Stimulated activated naive B cell treated with anti-CD40 and anti-IgM and Interleukin-4, amounts not matched to agents 10 μg/mL and 1 μg/mL and 100 μg/mL, for 72 hours (primary cell): ENCODE data around the gene KIF12.
A peak's percentile ranks its signal among the peaks of the same experiment; 100 is the strongest.

ENCODE experiments used
- ATAC-seq, 2 donors: fragments of 150-1000 bp; cut with Tn5 transposase; replicated peaks; 2 replicates each; pipeline ENCODE4 v1.10.0; 2021; ENCODE audit warnings: moderate library complexity in 1 of 2
- DNase-seq: peaks from one replicate; pipeline ENCODE4 v3.0.0; 2021
- H3K27ac Mint-ChIP-seq: one replicate; pipeline ENCODE4 v1.8.0; 2022; ENCODE audit warnings: mild to moderate bottlenecking, mixed read lengths
- H3K27me3 Mint-ChIP-seq, 2 donors: one replicate each; pipeline ENCODE4 v1.8.0; 2022; ENCODE audit warnings: mixed read lengths in 2 of 2
- H3K36me3 Mint-ChIP-seq, 2 donors: one replicate each; pipeline ENCODE4 v1.8.0; 2022; ENCODE audit warnings: mixed read lengths in 2 of 2, mild to moderate bottlenecking in 1 of 2
- H3K4me1 Mint-ChIP-seq, 2 donors: one replicate each; pipeline ENCODE4 v1.8.0; 2022; ENCODE audit warnings: mixed read lengths in 2 of 2, mild to moderate bottlenecking in 1 of 2
- H3K4me3 Mint-ChIP-seq, 2 donors: one replicate each; pipeline ENCODE4 v1.8.0; 2022; ENCODE audit warnings: mild to moderate bottlenecking in 2 of 2, mixed read lengths in 2 of 2, moderate library complexity in 1 of 2
- H3K9me3 Mint-ChIP-seq, 2 donors: one replicate each; pipeline ENCODE4 v1.8.0; 2022; ENCODE audit warnings: mixed read lengths in 2 of 2, mild to moderate bottlenecking in 1 of 2

The KIF12 gene

GRCh38 chr9:114100536-114100935, 1.4 kb upstream of the KIF12 start:
- Mint-ChIP-seq H3K27me3 (peaks cover 41 to 54% of the 10 kb centered on the region in 2 donors), H3K4me1 (peaks cover 9 to 18% of the 10 kb centered on the region in 2 donors), H3K4me3 (no peak overlapping the region), H3K9me3 (peaks cover 3 to 11% of the 10 kb centered on the region in 2 donors), H3K36me3 (peaks cover 3% of the 10 kb centered on the region in 2 donors), H3K27ac (no peak overlapping the region)
- ATAC-seq (no peak), DNase-seq (no peak)

- Mint-ChIP-seq H3K9me3 (peaks cover 3 to 11% of the 10 kb centered on the region in 2 donors), H3K4me3 (no peak overlapping the region)
These were observed 678 bp upstream of the KIF12 start for GRCh38 chr9:114099669-114100270.

GRCh38 chr9:114098021-114098935, 814 bp downstream of the KIF12 start:
- Mint-ChIP-seq H3K27ac (no peak overlapping the region), H3K36me3 (peaks cover 3% of the 10 kb centered on the region in 2 donors), H3K4me3 (peak overlapping the region; percentile 50 to 68), H3K4me1 (peaks cover 9 to 18% of the 10 kb centered on the region in 2 donors), H3K27me3 (peaks cover 52 to 65% of the 10 kb centered on the region in 2 donors), H3K9me3 (peaks cover 3 to 11% of the 10 kb centered on the region in 2 donors)
- no peak for DNase-seq
- peak; percentile 69 to 79 for ATAC-seq

More at GRCh38 chr9:114099669-114100270, 678 bp upstream of the KIF12 start:
- Mint-ChIP-seq H3K27ac (no peak overlapping the region), H3K36me3 (peaks cover 3% of the 10 kb centered on the region in 2 donors), H3K4me1 (peaks cover 9 to 18% of the 10 kb centered on the region in 2 donors), H3K27me3 (peaks cover 48 to 62% of the 10 kb centered on the region in 2 donors)
- DNase-seq (no peak), ATAC-seq (no peak)

- Mint-ChIP-seq H3K9me3 (peaks cover 3 to 10% of the 10 kb centered on the region in 2 donors), H3K4me1 (peaks cover 9 to 18% of the 10 kb centered on the region in 2 donors), H3K27ac (no peak overlapping the region), H3K27me3 (peaks cover 55 to 58% of the 10 kb centered on the region in 2 donors), H3K4me3 (peak overlapping the region; percentile 32 to 50), H3K36me3 (peaks cover 3% of the 10 kb centered on the region in 2 donors)
- DNase-seq = no peak
- no peak for ATAC-seq
These were observed 1.5 kb downstream of the KIF12 start for GRCh38 chr9:114097613-114098020.

GRCh38 chr9:114096866-114097612, 2.1 kb downstream of the KIF12 start:
- peaks cover 53 to 54% of the 10 kb centered on the region in 2 donors for H3K27me3 Mint-ChIP-seq
- peaks cover 3 to 6% of the 10 kb centered on the region in 2 donors for H3K9me3 Mint-ChIP-seq
- H3K4me1 Mint-ChIP-seq = peaks cover 9 to 18% of the 10 kb centered on the region in 2 donors
- H3K36me3 Mint-ChIP-seq = peaks cover 3% of the 10 kb centered on the region in 2 donors
- H3K4me3 Mint-ChIP-seq = peak overlapping the region in 1 of 2 donors; percentile 50
- ATAC-seq (no peak), DNase-seq (no peak)
- no peak overlapping the region for H3K27ac Mint-ChIP-seq

GRCh38 chr9:114096041-114096511, 3.0 kb downstream of the KIF12 start:
- Mint-ChIP-seq H3K9me3 (no peaks in the 10 kb centered on the region), H3K4me1 (peaks cover 9 to 18% of the 10 kb centered on the region in 2 donors), H3K4me3 (no peak overlapping the region), H3K27ac (no peak overlapping the region), H3K36me3 (no peaks in the 10 kb centered on the region), H3K27me3 (peaks cover 46 to 49% of the 10 kb centered on the region in 2 donors)
- no peak for ATAC-seq
- DNase-seq = no peak

GRCh38 chr9:114094971-114095370, 4.1 kb downstream of the KIF12 start:
- Mint-ChIP-seq H3K36me3 (no peaks in the 10 kb centered on the region), H3K27me3 (peaks cover 50% of the 10 kb centered on the region in 2 donors), H3K4me3 (no peak overlapping the region), H3K4me1 (peaks cover 9 to 18% of the 10 kb centered on the region in 2 donors), H3K9me3 (no peaks in the 10 kb centered on the region), H3K27ac (no peak overlapping the region)
- no peak for ATAC-seq
- no peak for DNase-seq

GRCh38 chr9:114093761-114094505, 5.2 kb downstream of the KIF12 start:
- DNase-seq = no peak
- no peak overlapping the region for H3K27ac Mint-ChIP-seq
- H3K27me3 Mint-ChIP-seq = peaks cover 43 to 47% of the 10 kb centered on the region in 2 donors
- H3K9me3 Mint-ChIP-seq = no peaks in the 10 kb centered on the region
- no peak for ATAC-seq
- H3K36me3 Mint-ChIP-seq = no peaks in the 10 kb centered on the region
- H3K4me1 Mint-ChIP-seq = peaks cover 9 to 18% of the 10 kb centered on the region in 2 donors
- H3K4me3 Mint-ChIP-seq = no peak overlapping the region

- ATAC-seq (no peak), DNase-seq (no peak)
- no peaks in the 10 kb centered on the region for H3K9me3 Mint-ChIP-seq
- peaks cover 9 to 18% of the 10 kb centered on the region in 2 donors for H3K4me1 Mint-ChIP-seq
- H3K4me3 Mint-ChIP-seq = no peak overlapping the region
- peaks cover 41 to 46% of the 10 kb centered on the region in 2 donors for H3K27me3 Mint-ChIP-seq
- H3K36me3 Mint-ChIP-seq = no peaks in the 10 kb centered on the region
- no peak overlapping the region for H3K27ac Mint-ChIP-seq
These were observed 6.0 kb downstream of the KIF12 start for GRCh38 chr9:114093031-114093471.

GRCh38 chr9:114092336-114092735, 6.8 kb downstream of the KIF12 start:
- H3K27ac Mint-ChIP-seq = no peak overlapping the region
- no peak overlapping the region for H3K4me3 Mint-ChIP-seq
- H3K27me3 Mint-ChIP-seq = peaks cover 37 to 41% of the 10 kb centered on the region in 2 donors
- DNase-seq = no peak
- H3K36me3 Mint-ChIP-seq = no peaks in the 10 kb centered on the region
- ATAC-seq = no peak
- H3K4me1 Mint-ChIP-seq = peaks cover 6 to 13% of the 10 kb centered on the region in 2 donors
- no peaks in the 10 kb centered on the region for H3K9me3 Mint-ChIP-seq

GRCh38 chr9:114091711-114092110, 7.4 kb downstream of the KIF12 start:
- DNase-seq = no peak
- Mint-ChIP-seq H3K36me3 (no peaks in the 10 kb centered on the region), H3K27ac (no peak overlapping the region), H3K9me3 (no peaks in the 10 kb centered on the region), H3K27me3 (peaks cover 31 to 35% of the 10 kb centered on the region in 2 donors), H3K4me1 (peaks cover 4 to 7% of the 10 kb centered on the region in 2 donors), H3K4me3 (no peak overlapping the region)
- no peak for ATAC-seq

- H3K27me3 Mint-ChIP-seq = peaks cover 23 to 29% of the 10 kb centered on the region in 2 donors
- H3K9me3 Mint-ChIP-seq = no peaks in the 10 kb centered on the region
- ATAC-seq (no peak), DNase-seq (no peak)
- no peaks in the 10 kb centered on the region for H3K4me1 Mint-ChIP-seq
- no peak overlapping the region for H3K4me3 Mint-ChIP-seq
- H3K36me3 Mint-ChIP-seq = no peaks in the 10 kb centered on the region
- H3K27ac Mint-ChIP-seq = no peak overlapping the region
These were observed 8.3 kb downstream of the KIF12 start for GRCh38 chr9:114090798-114091197.

GRCh38 chr9:114089206-114089840, 9.8 kb downstream of the KIF12 start:
- no peak overlapping the region for H3K27ac Mint-ChIP-seq
- no peaks in the 10 kb centered on the region for H3K36me3 Mint-ChIP-seq
- no peak overlapping the region for H3K4me3 Mint-ChIP-seq
- no peak for DNase-seq
- no peak for ATAC-seq
- H3K27me3 Mint-ChIP-seq = peaks cover 11 to 18% of the 10 kb centered on the region in 2 donors
- no peaks in the 10 kb centered on the region for H3K9me3 Mint-ChIP-seq
- H3K4me1 Mint-ChIP-seq = no peaks in the 10 kb centered on the region
